ENCODE measurements around the gene UBE2D4.
"Not testable (repeated sequence)": the region's sequence is repeated elsewhere in the genome, so short reads cannot be mapped to it uniquely, and the experiment has no call there.

DNA sequence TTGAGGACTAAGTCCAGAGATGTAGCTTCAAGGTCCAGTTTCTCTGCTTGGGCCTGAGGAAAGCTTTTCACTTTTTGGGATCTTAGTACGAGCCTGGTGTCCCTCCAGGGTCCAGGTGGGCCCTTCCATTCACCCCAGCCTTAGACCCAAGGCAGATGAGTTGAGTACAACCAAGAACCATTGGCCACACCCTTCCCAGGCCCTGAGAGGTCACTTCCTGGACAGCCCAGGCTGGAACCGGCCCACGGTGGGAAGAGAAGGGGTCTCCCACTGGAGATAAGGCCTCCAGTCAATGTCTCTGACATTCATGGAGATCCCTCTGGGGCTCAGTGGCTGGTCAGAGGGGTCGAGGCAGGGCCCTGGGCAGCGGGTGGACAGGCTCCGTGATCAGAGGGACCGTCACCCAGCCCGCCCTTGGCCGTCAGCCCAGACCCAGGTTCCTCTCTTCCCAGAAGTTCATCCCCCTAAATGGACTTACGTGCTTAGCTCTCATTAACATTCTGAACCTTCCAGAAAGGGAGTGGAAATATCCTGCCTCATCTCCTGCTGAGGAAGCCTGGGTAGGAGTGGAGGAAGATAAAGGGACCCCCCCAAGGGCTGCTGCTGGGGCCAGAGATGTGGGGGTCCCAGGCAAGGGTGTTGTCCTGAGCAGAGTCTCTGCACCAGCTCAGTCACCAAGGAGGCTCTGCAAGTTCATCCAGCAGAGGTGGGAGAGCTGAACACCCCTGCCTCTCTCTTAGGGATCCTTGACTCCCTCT, 48.7 kb downstream of the UBE2D4 start:
- TF ChIP-seq, protein P1, sequence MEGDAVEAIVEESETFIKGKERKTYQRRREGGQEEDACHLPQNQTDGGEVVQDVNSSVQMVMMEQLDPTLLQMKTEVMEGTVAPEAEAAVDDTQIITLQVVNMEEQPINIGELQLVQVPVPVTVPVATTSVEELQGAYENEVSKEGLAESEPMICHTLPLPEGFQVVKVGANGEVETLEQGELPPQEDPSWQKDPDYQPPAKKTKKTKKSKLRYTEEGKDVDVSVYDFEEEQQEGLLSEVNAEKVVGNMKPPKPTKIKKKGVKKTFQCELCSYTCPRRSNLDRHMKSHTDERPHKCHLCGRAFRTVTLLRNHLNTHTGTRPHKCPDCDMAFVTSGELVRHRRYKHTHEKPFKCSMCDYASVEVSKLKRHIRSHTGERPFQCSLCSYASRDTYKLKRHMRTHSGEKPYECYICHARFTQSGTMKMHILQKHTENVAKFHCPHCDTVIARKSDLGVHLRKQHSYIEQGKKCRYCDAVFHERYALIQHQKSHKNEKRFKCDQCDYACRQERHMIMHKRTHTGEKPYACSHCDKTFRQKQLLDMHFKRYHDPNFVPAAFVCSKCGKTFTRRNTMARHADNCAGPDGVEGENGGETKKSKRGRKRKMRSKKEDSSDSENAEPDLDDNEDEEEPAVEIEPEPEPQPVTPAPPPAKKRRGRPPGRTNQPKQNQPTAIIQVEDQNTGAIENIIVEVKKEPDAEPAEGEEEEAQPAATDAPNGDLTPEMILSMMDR (conservative IDR thresholded peaks at IDR 0.05 in 1 of 2, IDR thresholded peaks at IDR 0.05 in 1 of 2; ENCODE audit: low read depth in 1 of 2, low read length in 2 of 2), result not testable (repeated sequence)
- not testable (repeated sequence) for TF ChIP-seq EZH2 (IDR thresholded peaks at IDR 0.05; ENCODE audit: low read length, missing control alignments)
